Measurements from ENCODE around the gene FBLN5.
"Not testable (repeated sequence)": the region's sequence is repeated elsewhere in the genome, so short reads cannot be mapped to it uniquely, and the experiment has no call there.

The FBLN5 gene

GRCh38 chr14:91885113-91885712 lies 62.3 kb downstream of the FBLN5 start:
- no peak for DNase-seq (ENCODE audit: low spot score)

GRCh38 chr14:91884664-91885063 lies 62.8 kb downstream of the FBLN5 start:
- DNase-seq (ENCODE audit: low spot score), result no peak

- DNase-seq (ENCODE audit: low spot score), result no peak
Observed at GRCh38 chr14:91883753-91884152, 63.7 kb downstream of the FBLN5 start.

- DNase-seq (ENCODE audit: low spot score), result no peak
Observed at GRCh38 chr14:91882776-91883175, 64.7 kb downstream of the FBLN5 start.

- no peak for DNase-seq (ENCODE audit: low spot score)
Observed at GRCh38 chr14:91882369-91882768, 65.1 kb downstream of the FBLN5 start.

GRCh38 chr14:91879196-91879595 lies 68.3 kb downstream of the FBLN5 start:
- DNase-seq (ENCODE audit: low spot score), result no peak

- no peak for DNase-seq (ENCODE audit: low spot score)
Observed at GRCh38 chr14:91878274-91878673, 69.2 kb downstream of the FBLN5 start.

GRCh38 chr14:91877376-91877915 lies 70.0 kb downstream of the FBLN5 start:
- DNase-seq (ENCODE audit: low spot score), result no peak

- no peak for DNase-seq (ENCODE audit: low spot score)
Observed at GRCh38 chr14:91876492-91876891, 71.0 kb downstream of the FBLN5 start.

GRCh38 chr14:91875525-91876286 lies 71.8 kb downstream of the FBLN5 start:
- no peak for DNase-seq (ENCODE audit: low spot score)

- no peak for DNase-seq (ENCODE audit: low spot score)
Observed at GRCh38 chr14:91873471-91874415, 73.8 kb downstream of the FBLN5 start.

GRCh38 chr14:91872517-91873470 lies 74.7 kb downstream of the FBLN5 start:
- no peak for DNase-seq (ENCODE audit: low spot score)

- no peak for DNase-seq (ENCODE audit: low spot score)
Observed at GRCh38 chr14:91872011-91872501, 75.4 kb downstream of the FBLN5 start.

- not testable (repeated sequence) for DNase-seq (ENCODE audit: low spot score)
Observed at GRCh38 chr14:91871401-91871800, 76.1 kb downstream of the FBLN5 start.

GRCh38 chr14:91870890-91871289 lies 76.6 kb downstream of the FBLN5 start:
- DNase-seq (ENCODE audit: low spot score), result no peak

- no peak for DNase-seq (ENCODE audit: low spot score)
Observed at GRCh38 chr14:91870001-91870400, 77.5 kb downstream of the FBLN5 start.

- DNase-seq (ENCODE audit: low spot score), result no peak
Observed at GRCh38 chr14:91869556-91869955, 77.9 kb downstream of the FBLN5 start.

- DNase-seq (ENCODE audit: low spot score), result no peak
Observed at GRCh38 chr14:91867316-91867988, 80.0 kb downstream of the FBLN5 start, which contains the start of gene TC2N. Gene TC2N, minus strand, starts transcription at chr14:91867536. Its CDS starts 53,767 bp downstream, at chr14:91813769.

GRCh38 chr14:91866511-91867295 lies 80.8 kb downstream of the FBLN5 start:
- no peak for DNase-seq (ENCODE audit: low spot score)
